OCI-LY3 (cell line): ENCODE results near the gene SLCO2B1.

Source experiments
- H2AFZ ChIP-seq: fragments of 200-600, 300-600 bp; shearing (Covaris generic); 2 replicates; pipeline ENCODE4 v1.6.0; 2014; ENCODE audit warnings: antibody characterized with exemption, low read depth, low read length
- H3K27ac ChIP-seq: fragments of 200-600, 300-600 bp; sonication (generic); 2 replicates; pipeline ENCODE4 v1.5.1; 2014; ENCODE audit warnings: mild to moderate bottlenecking, low read length, moderate library complexity, mixed read lengths
- H3K27me3 ChIP-seq: fragments of 200-600, 300-600 bp; sonication (generic); 2 replicates; pipeline ENCODE4 v1.6.1; 2014; ENCODE audit warnings: low read depth, low read length, mixed read lengths
- H3K36me3 ChIP-seq: fragments of 200-600, 300-600 bp; sonication (generic); replicated peaks from 2 replicates; pipeline ENCODE3; 2014; ENCODE audit warnings: low read depth, low read length, mixed read lengths
- H3K4me1 ChIP-seq: fragments of 300-600, 200-600 bp; sonication (generic); 2 replicates; pipeline ENCODE4 v1.6.1; 2014; ENCODE audit warnings: low read length, mixed read lengths
- H3K4me2 ChIP-seq: fragments of 200-600, 300-600 bp; sonication (generic); 2 replicates; pipeline ENCODE4 v1.6.1; 2014; ENCODE audit warnings: low read length, mixed read lengths
- H3K4me3 ChIP-seq: fragments of 300-600, 200-600 bp; sonication (generic); 2 replicates; pipeline ENCODE4 v1.5.1; 2014; ENCODE audit warnings: antibody characterized with exemption, mild to moderate bottlenecking, low read length, moderate library complexity
- H3K79me2 ChIP-seq: fragments of 300-600, 200-600 bp; shearing (Covaris generic); 2 replicates; pipeline ENCODE4 v1.6.1; 2014; ENCODE audit warnings: mild to moderate bottlenecking, low read length, mixed read lengths
- H3K9ac ChIP-seq: fragments of 300-600, 200-600 bp; shearing (Covaris generic); 2 replicates; pipeline ENCODE4 v1.6.0; 2014; ENCODE audit warnings: mild to moderate bottlenecking, low read length, moderate library complexity
- H3K9me3 ChIP-seq: fragments of 200-600, 300-600 bp; shearing (Covaris generic); 2 replicates; pipeline ENCODE4 v1.6.1; 2014; ENCODE audit warnings: low read length, mixed read lengths; ENCODE audit not compliant: insufficient read depth
- H4K20me1 ChIP-seq: fragments of 200-600, 300-600 bp; sonication (generic); 2 replicates; pipeline ENCODE4 v1.6.1; 2016; ENCODE audit warnings: low read length, mixed read lengths; ENCODE audit not compliant: insufficient read depth
- CTCF ChIP-seq: fragments of 200-600, 300-600 bp; sonication (generic); IDR thresholded peaks from 2 replicates; pipeline ENCODE4 v1.5.1; 2014; ENCODE audit warnings: antibody characterized with exemption, low read length, low read depth
- EZH2phosphoT487 ChIP-seq: fragments of 200-600 bp; shearing (Covaris generic); IDR thresholded peaks from 2 replicates; pipeline ENCODE4 v1.6.1; 2018; ENCODE audit warnings: antibody characterized with exemption, mixed run types, low read depth

The SLCO2B1 gene

GRCh38 chr11:75184051-75184450 lies 33.1 kb downstream of the SLCO2B1 start:
- Histone ChIP-seq H3K9ac (no peak overlapping the region), H3K27me3 (no peaks in the 10 kb centered on the region), H3K9me3 (no peaks in the 10 kb centered on the region), H4K20me1 (no peaks in the 10 kb centered on the region), H3K4me1 (peaks cover 12% of the 10 kb centered on the region), H2AFZ (no peak overlapping the region), H3K36me3 (no peaks in the 10 kb centered on the region), H3K4me3 (no peak overlapping the region), H3K4me2 (no peak overlapping the region), H3K27ac (no peak overlapping the region), H3K79me2 (no peaks in the 10 kb centered on the region)
- TF ChIP-seq CTCF: no peak
- TF ChIP-seq EZH2phosphoT487: no peak

GRCh38 chr11:75184757-75185425 lies 34.0 kb downstream of the SLCO2B1 start:
- Histone ChIP-seq H3K4me1 (peaks cover 12% of the 10 kb centered on the region), H3K27ac (no peak overlapping the region), H3K4me3 (no peak overlapping the region), H3K36me3 (no peaks in the 10 kb centered on the region), H2AFZ (no peak overlapping the region), H4K20me1 (no peaks in the 10 kb centered on the region), H3K9me3 (no peaks in the 10 kb centered on the region), H3K27me3 (no peaks in the 10 kb centered on the region), H3K9ac (no peak overlapping the region), H3K4me2 (no peak overlapping the region), H3K79me2 (no peaks in the 10 kb centered on the region)
- TF ChIP-seq CTCF (no peak), EZH2phosphoT487 (no peak)

- TF ChIP-seq CTCF (no peak), EZH2phosphoT487 (no peak)
- Histone ChIP-seq H3K9me3 (no peaks in the 10 kb centered on the region), H2AFZ (no peak overlapping the region), H3K4me2 (no peak overlapping the region), H3K36me3 (no peaks in the 10 kb centered on the region), H4K20me1 (no peaks in the 10 kb centered on the region), H3K27me3 (no peaks in the 10 kb centered on the region), H3K4me3 (no peak overlapping the region), H3K9ac (no peak overlapping the region), H3K79me2 (no peaks in the 10 kb centered on the region), H3K4me1 (peaks cover 12% of the 10 kb centered on the region), H3K27ac (no peak overlapping the region)
Measured at GRCh38 chr11:75185866-75186265, 35.0 kb downstream of the SLCO2B1 start.

GRCh38 chr11:75186999-75187398 lies 36.1 kb downstream of the SLCO2B1 start:
- Histone ChIP-seq H3K9ac (no peak overlapping the region), H3K36me3 (no peaks in the 10 kb centered on the region), H3K4me2 (no peak overlapping the region), H4K20me1 (no peaks in the 10 kb centered on the region), H3K27ac (no peak overlapping the region), H3K27me3 (no peaks in the 10 kb centered on the region), H3K9me3 (no peaks in the 10 kb centered on the region), H3K4me3 (no peak overlapping the region), H3K4me1 (peaks cover 3% of the 10 kb centered on the region), H2AFZ (no peak overlapping the region), H3K79me2 (no peaks in the 10 kb centered on the region)
- no peak for TF ChIP-seq CTCF
- no peak for TF ChIP-seq EZH2phosphoT487
